Measurements from ENCODE around the gene BCL2L1.

Gene BCL2L1

GRCh38 chr20:31720486-31721407, 1.9 kb downstream of the BCL2L1 start:
- peaks cover 70% of the 10 kb centered on the region for H3K79me2 ChIP-seq (ENCODE audit: low read length)
- H3K9ac ChIP-seq (ENCODE audit: low read length): peak overlapping the region; percentile 99
- H3K4me2 ChIP-seq (ENCODE audit: low read length): peak overlapping the region; percentile 95
- TF ChIP-seq CTCF (IDR thresholded peaks at IDR 0.05; ENCODE audit: low read depth, low read length) (peak; percentile 48), EZH2phosphoT487 (IDR thresholded peaks at IDR 0.05; ENCODE audit: low read depth) (no peak)
- H3K4me1 ChIP-seq (ENCODE audit: low read length): peaks cover 70% of the 10 kb centered on the region
- peak overlapping the region; percentile 91 for H3K4me3 ChIP-seq (ENCODE audit: low read length)
- peak overlapping the region; percentile 90 for H3K27ac ChIP-seq (ENCODE audit: low read length)
- H3K36me3 ChIP-seq (replicated peaks; ENCODE audit: low read depth, low read length): peaks cover 34% of the 10 kb centered on the region
- no peaks in the 10 kb centered on the region for H3K9me3 ChIP-seq (ENCODE audit: insufficient read depth, low read length)
- H3K27me3 ChIP-seq (ENCODE audit: low read depth, low read length): no peaks in the 10 kb centered on the region
- H2AFZ ChIP-seq (ENCODE audit: low read depth, low read length): no peak overlapping the region
- H4K20me1 ChIP-seq (ENCODE audit: insufficient read depth, low read length): peaks cover 5% of the 10 kb centered on the region; the same call in 1 of the 2 replicates

- H3K9ac ChIP-seq (ENCODE audit: low read length): peak overlapping the region; percentile 99
- H3K36me3 ChIP-seq (replicated peaks; ENCODE audit: low read depth, low read length): peaks cover 40% of the 10 kb centered on the region
- no peaks in the 10 kb centered on the region for H3K27me3 ChIP-seq (ENCODE audit: low read depth, low read length)
- H3K9me3 ChIP-seq (ENCODE audit: insufficient read depth, low read length): no peaks in the 10 kb centered on the region
- H3K4me1 ChIP-seq (ENCODE audit: low read length): peaks cover 70% of the 10 kb centered on the region
- TF ChIP-seq EZH2phosphoT487 (IDR thresholded peaks at IDR 0.05; ENCODE audit: low read depth) (no peak), CTCF (IDR thresholded peaks at IDR 0.05; ENCODE audit: low read depth, low read length) (no peak)
- peaks cover 79% of the 10 kb centered on the region for H3K79me2 ChIP-seq (ENCODE audit: low read length)
- H3K4me3 ChIP-seq (ENCODE audit: low read length): peak overlapping the region; percentile 91
- H4K20me1 ChIP-seq (ENCODE audit: insufficient read depth, low read length): peaks cover 5% of the 10 kb centered on the region; the same call in 1 of the 2 replicates
- peak overlapping the region; percentile 95 for H3K4me2 ChIP-seq (ENCODE audit: low read length)
- H2AFZ ChIP-seq (ENCODE audit: low read depth, low read length): no peak overlapping the region
- H3K27ac ChIP-seq (ENCODE audit: low read length): peak overlapping the region; percentile 90
These were observed 2.8 kb downstream of the BCL2L1 start for GRCh38 chr20:31719644-31720485.

GRCh38 chr20:31718952-31719643, 3.6 kb downstream of the BCL2L1 start:
- TF ChIP-seq CTCF (IDR thresholded peaks at IDR 0.05; ENCODE audit: low read depth, low read length) (no peak), EZH2phosphoT487 (IDR thresholded peaks at IDR 0.05; ENCODE audit: low read depth) (no peak)
- H3K4me3 ChIP-seq (ENCODE audit: low read length): peak overlapping the region; percentile 91
- H3K9ac ChIP-seq (ENCODE audit: low read length): peak overlapping the region; percentile 99; the same call in 1 of the 2 replicates
- no peaks in the 10 kb centered on the region for H3K9me3 ChIP-seq (ENCODE audit: insufficient read depth, low read length)
- H3K79me2 ChIP-seq (ENCODE audit: low read length): peaks cover 87% of the 10 kb centered on the region
- H3K27ac ChIP-seq (ENCODE audit: low read length): peak overlapping the region; percentile 90
- H2AFZ ChIP-seq (ENCODE audit: low read depth, low read length): no peak overlapping the region
- H3K4me1 ChIP-seq (ENCODE audit: low read length): peaks cover 69% of the 10 kb centered on the region
- peaks cover 5% of the 10 kb centered on the region; the same call in 1 of the 2 replicates for H4K20me1 ChIP-seq (ENCODE audit: insufficient read depth, low read length)
- no peaks in the 10 kb centered on the region for H3K27me3 ChIP-seq (ENCODE audit: low read depth, low read length)
- peak overlapping the region; percentile 95 for H3K4me2 ChIP-seq (ENCODE audit: low read length)
- peaks cover 46% of the 10 kb centered on the region for H3K36me3 ChIP-seq (replicated peaks; ENCODE audit: low read depth, low read length)

Measured in OCI-LY3 (cell line).